HCT116 (cell line): ENCODE results near the gene NTN3. TPM values are rescaled to one million over a fixed set of nuclear protein-coding genes. Genes with fewer than 3 reads are reported as not detected.

ENCODE experiments used
- ATAC-seq: fragments of 200-7000 bp; cut with Tn5 transposase; 2 replicates; pipeline ENCODE4 v1.9.1; 2020; ENCODE audit warnings: mild to moderate bottlenecking, moderate library complexity
- BruUV-seq: library from RNA; stranded (reverse); fragments of 400-500 nt; replicated peaks from 2 replicates; lab custom pipeline; 2021; lab: Mats Ljungman, UMichigan
- CTCF ChIA-PET: fragments of 300-600 bp; sonication (Branson Sonifier 250); formaldehyde crosslinking; loops from one replicate; lab custom pipeline; 2021; ENCODE audit warnings: antibody characterized with exemption; lab: Charles Lee
- POLR2A ChIA-PET: fragments of 300-600, 350-600 bp; sonication (Branson Sonifier 250); formaldehyde crosslinking; loops from one replicate; lab custom pipeline; 2021; ENCODE audit warnings: antibody characterized with exemption; lab: Charles Lee
- RAD21 ChIA-PET, 2 experiments: fragments of 300-600 bp; sonication (Branson Sonifier 250); formaldehyde crosslinking; loops; one replicate each; lab custom pipeline; 2023; ENCODE audit warnings: low total read pairs in 2 of 2; ENCODE audit not compliant: uncharacterized antibody in 2 of 2, unreplicated experiment in 2 of 2, low non-redundant PET in 1 of 2; lab: Charles Lee
- DNase-seq: peaks from one replicate; pipeline ENCODE4 v3.0.0-alpha.2; 2010; ENCODE audit warnings: low read depth, low spot score
- H2AFZ ChIP-seq: fragments of 200-600 bp; shearing (Covaris generic), sonication (generic); 2 replicates; pipeline ENCODE4 v1.6.1; 2017; ENCODE audit warnings: low read depth, mixed run types, mixed read lengths, antibody characterized with exemption, low read length; ENCODE audit not compliant: poor library complexity, severe bottlenecking
- H3K27ac ChIP-seq: 2 replicates; pipeline ENCODE4 v1.5.1; 2012; ENCODE audit warnings: low read depth, low read length
- H3K27me3 ChIP-seq: fragments of 200-600 bp; sonication (generic); 2 replicates; pipeline ENCODE4 v1.6.1; 2016; ENCODE audit warnings: mixed run types, low read length, mixed read lengths; ENCODE audit not compliant: insufficient read depth
- H3K36me3 ChIP-seq, 2 experiments: fragments of 200-500 bp in 1 of 2; fragments of 200-600 bp in 1 of 2; sonication (Bioruptor generic) in 1 of 2; sonication (generic) in 1 of 2; 2 replicates each; pipeline versions ENCODE4 v1.5.1 to v1.6.1; 2014 to 2016; ENCODE audit warnings: low read length in 2 of 2, inconsistent platforms in 1 of 2, mixed read lengths in 1 of 2, mixed run types in 1 of 2; ENCODE audit not compliant: insufficient read depth in 2 of 2, control insufficient read depth in 1 of 2
- H3K4me1 ChIP-seq, 2 experiments: fragments of 200-600 bp in 1 of 2; sonication (generic) in 1 of 2; 2 replicates each; pipeline versions ENCODE4 v1.5.1 to v1.6.1; 2012 to 2017; ENCODE audit warnings: low read length in 2 of 2, inconsistent platforms in 1 of 2, mild to moderate bottlenecking in 1 of 2, mixed read lengths in 1 of 2, mixed run types in 1 of 2, moderate library complexity in 1 of 2; ENCODE audit not compliant: insufficient read depth in 2 of 2, control insufficient read depth in 1 of 2
- H3K4me2 ChIP-seq: fragments of 200-600 bp; sonication (generic); 2 replicates; pipeline ENCODE4 v1.6.1; 2017; ENCODE audit warnings: mixed run types, low read length, mixed read lengths
- H3K4me3 ChIP-seq, 2 experiments: fragments of 200-600 bp in 1 of 2; sonication (generic) in 1 of 2; replicated peaks in 1 of 2; 2 replicates each; pipeline ENCODE4 v1.5.1; 2011 to 2016; ENCODE audit warnings: low read length in 2 of 2, control low read depth in 1 of 2, low read depth in 1 of 2, mild to moderate bottlenecking in 1 of 2, mixed read lengths in 1 of 2, mixed run types in 1 of 2
- H3K79me2 ChIP-seq: fragments of 200-600 bp; sonication (generic); 2 replicates; pipeline ENCODE4 v1.6.1; 2017; ENCODE audit warnings: mild to moderate bottlenecking, mixed run types, low read length, moderate library complexity, mixed read lengths; ENCODE audit not compliant: insufficient read depth
- H3K9ac ChIP-seq: fragments of 200-600 bp; sonication (generic); 2 replicates; pipeline ENCODE4 v1.6.1; 2016; ENCODE audit warnings: low read length, mixed read lengths
- H3K9me2 ChIP-seq: fragments of 200-600 bp; sonication (generic), shearing (Covaris generic); 2 replicates; pipeline ENCODE4 v1.6.1; 2017; ENCODE audit warnings: mixed run types, mild to moderate bottlenecking, moderate library complexity; ENCODE audit not compliant: insufficient read depth
- H3K9me3 ChIP-seq, 2 experiments: fragments of 200-500 bp in 1 of 2; fragments of 200-600 bp in 1 of 2; sonication (Bioruptor generic) in 1 of 2; sonication (generic) in 1 of 2; 2 replicates each; pipeline ENCODE4 v1.6.1; 2014 to 2017; ENCODE audit warnings: low read length in 2 of 2, mixed read lengths in 2 of 2, inconsistent platforms in 1 of 2, low read depth in 1 of 2, mild to moderate bottlenecking in 1 of 2, mixed run types in 1 of 2, moderate library complexity in 1 of 2; ENCODE audit not compliant: control insufficient read depth in 1 of 2, insufficient read depth in 1 of 2
- H4K20me1 ChIP-seq: fragments of 200-600 bp; sonication (generic), shearing (Covaris generic); 2 replicates; pipeline ENCODE4 v1.6.1; 2017; ENCODE audit warnings: mixed run types, mild to moderate bottlenecking, moderate library complexity; ENCODE audit not compliant: insufficient read depth
- ATF3 ChIP-seq: IDR thresholded peaks from 2 replicates; pipeline ENCODE4 v1.6.1; 2012
- POLR2A ChIP-seq: IDR thresholded peaks from 2 replicates; pipeline ENCODE4 v1.7.0; 2011; ENCODE audit warnings: borderline replicate concordance; ENCODE audit not compliant: insufficient read depth, insufficient read length; ENCODE audit errors: extremely low read depth
- POLR2AphosphoS5 ChIP-seq: IDR thresholded peaks from 2 replicates; pipeline ENCODE4 v1.6.1; 2011; ENCODE audit warnings: mild to moderate bottlenecking, low read depth, low read length, moderate library complexity
- RAD21 ChIP-seq: IDR thresholded peaks from 2 replicates; pipeline ENCODE4 v1.6.1; 2012; ENCODE audit warnings: low read depth, mild to moderate bottlenecking
- SIN3A ChIP-seq: IDR thresholded peaks from 2 replicates; pipeline ENCODE4 v1.6.1; 2012; ENCODE audit warnings: low read depth
- ZFX ChIP-seq: fragments of 450-650 bp; IDR thresholded peaks from 2 replicates; pipeline ENCODE4 v1.6.1; 2017
- intact Hi-C: fragments of 100-400 bp; cut with micrococcal nuclease; formaldehyde crosslinking; loops from 2 replicates; pipeline ENCODE4 v1.10.0; 2022
- total RNA-seq: library from RNA; stranded (reverse); gene quantifications from one replicate; pipeline ENCODE4 v1.2.1, GENCODE V29; 2021; ENCODE audit not compliant: unreplicated experiment
- TF ChIP-seq, protein P1 (sequence below): IDR thresholded peaks from 2 replicates; pipeline ENCODE4 v1.6.1; 2011; ENCODE audit warnings: mild to moderate bottlenecking, low read length, moderate library complexity; ENCODE audit not compliant: insufficient replicate concordance; ENCODE audit errors: extremely low read depth

The NTN3 gene
- total RNA-seq, 1 experiment from 2014 or later = 0.30 TPM

DNA sequence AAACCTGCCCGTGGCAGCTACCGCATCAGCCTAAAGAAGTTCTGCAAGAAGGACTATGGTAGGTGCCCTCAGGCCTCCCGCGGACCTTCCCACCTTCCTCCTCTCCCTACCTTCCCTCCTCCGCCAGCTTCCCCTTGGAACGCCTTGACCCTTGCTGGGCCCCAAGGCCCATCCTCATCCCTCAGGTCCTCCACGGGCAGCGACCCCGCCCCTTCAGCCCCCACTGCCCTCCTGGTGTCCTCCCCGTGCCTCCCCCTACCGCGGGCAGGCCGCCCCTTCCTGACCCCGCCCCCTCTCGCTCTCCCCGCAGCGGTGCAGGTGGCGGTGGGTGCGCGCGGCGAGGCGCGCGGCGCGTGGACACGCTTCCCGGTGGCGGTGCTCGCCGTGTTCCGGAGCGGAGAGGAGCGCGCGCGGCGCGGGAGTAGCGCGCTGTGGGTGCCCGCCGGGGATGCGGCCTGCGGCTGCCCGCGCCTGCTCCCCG, 2.4 kb downstream of the NTN3 start:
- POLR2A ChIA-PET = no interaction called here
- Histone ChIP-seq H2AFZ (no peak overlapping the region), H3K4me2 (peak overlapping the region; percentile 99)

GRCh38 chr16:2473999-2474876, 3.1 kb downstream of the NTN3 start:
- peak overlapping the region; percentile 95 for H3K9ac ChIP-seq
- H4K20me1 ChIP-seq = no peaks in the 10 kb centered on the region
- H3K4me3 ChIP-seq = peak overlapping the region; percentile 75 to 87
- peaks cover 24 to 47% of the 10 kb centered on the region in 2 experiments for H3K4me1 ChIP-seq
- ChIA-PET RAD21 (interaction anchor here in 1 of 2 experiments (0.6 kb wide), 1 partner anchor 172 kb away, joined by 6 read pairs; no protein-coding TSS in a partner anchor), POLR2A (interaction anchor here (1.3 kb wide), 1 partner anchor 14 kb away, joined by 8 read pairs; the partner anchor contains the start of gene TEDC2), CTCF (interaction anchor here (1.0 to 1.2 kb wide), 2 partner anchors 14 to 279 kb away, joined by 3 to 4 read pairs; partner anchors contain the start of gene TEDC2)
- TF ChIP-seq POLR2A = peak; percentile 67
- TF ChIP-seq POLR2AphosphoS5 = peak; percentile 75
- TF ChIP-seq, protein P1, sequence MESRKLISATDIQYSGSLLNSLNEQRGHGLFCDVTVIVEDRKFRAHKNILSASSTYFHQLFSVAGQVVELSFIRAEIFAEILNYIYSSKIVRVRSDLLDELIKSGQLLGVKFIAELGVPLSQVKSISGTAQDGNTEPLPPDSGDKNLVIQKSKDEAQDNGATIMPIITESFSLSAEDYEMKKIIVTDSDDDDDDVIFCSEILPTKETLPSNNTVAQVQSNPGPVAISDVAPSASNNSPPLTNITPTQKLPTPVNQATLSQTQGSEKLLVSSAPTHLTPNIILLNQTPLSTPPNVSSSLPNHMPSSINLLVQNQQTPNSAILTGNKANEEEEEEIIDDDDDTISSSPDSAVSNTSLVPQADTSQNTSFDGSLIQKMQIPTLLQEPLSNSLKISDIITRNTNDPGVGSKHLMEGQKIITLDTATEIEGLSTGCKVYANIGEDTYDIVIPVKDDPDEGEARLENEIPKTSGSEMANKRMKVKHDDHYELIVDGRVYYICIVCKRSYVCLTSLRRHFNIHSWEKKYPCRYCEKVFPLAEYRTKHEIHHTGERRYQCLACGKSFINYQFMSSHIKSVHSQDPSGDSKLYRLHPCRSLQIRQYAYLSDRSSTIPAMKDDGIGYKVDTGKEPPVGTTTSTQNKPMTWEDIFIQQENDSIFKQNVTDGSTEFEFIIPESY = no peak
- H3K36me3 ChIP-seq = no peaks in the 10 kb centered on the region
- peak overlapping the region; percentile 99 for H3K4me2 ChIP-seq
- H2AFZ ChIP-seq = no peak overlapping the region
- H3K27ac ChIP-seq = peak overlapping the region; percentile 97
- peaks cover 33% of the 10 kb centered on the region; the same call in 1 of the 2 replicates for H3K79me2 ChIP-seq
- intact Hi-C loops = no loop called here
- DNase-seq (no peak), ATAC-seq (peak; percentile 57)
- no TSS peak for BruUV-seq
- H3K27me3 ChIP-seq = no peaks in the 10 kb centered on the region
- H3K9me3 ChIP-seq = no peaks in the 10 kb centered on the region
- H3K9me2 ChIP-seq = no peaks in the 10 kb centered on the region

More for the DNA sequence above, 2.4 kb downstream of the NTN3 start:
- no TSS peak for BruUV-seq
- H4K20me1 ChIP-seq = no peaks in the 10 kb centered on the region
- no peaks in the 10 kb centered on the region for H3K36me3 ChIP-seq
- intact Hi-C loops = no loop called here
- H3K4me3 ChIP-seq = peak overlapping the region; percentile 34 to 87
- H3K9me2 ChIP-seq = no peaks in the 10 kb centered on the region
- CTCF ChIA-PET = no interaction called here
- ATAC-seq = peak; percentile 18
- H3K9ac ChIP-seq = peak overlapping the region; percentile 95
- peaks cover 29 to 55% of the 10 kb centered on the region in 2 experiments for H3K4me1 ChIP-seq
- RAD21 ChIA-PET = no interaction called here
- H3K27me3 ChIP-seq = no peaks in the 10 kb centered on the region
- no peak for DNase-seq
- no peaks in the 10 kb centered on the region for H3K9me3 ChIP-seq
- peaks cover 28% of the 10 kb centered on the region; the same call in 1 of the 2 replicates for H3K79me2 ChIP-seq
- H3K27ac ChIP-seq = peak overlapping the region; percentile 97; the same call in 1 of the 2 replicates
- TF ChIP-seq ZFX (no peak), RAD21 (no peak), POLR2AphosphoS5 (no peak), SIN3A (no peak), ATF3 (no peak)
